PC-9 (cell line): ENCODE results near the gene UBIAD1. TPM values are rescaled to one million over a fixed set of nuclear protein-coding genes. Genes with fewer than 3 reads are reported as not detected.

ENCODE experiments used
- BruUV-seq: library from RNA; stranded (reverse); fragments of 400-500 nt; replicated peaks from 2 replicates; lab custom pipeline; 2021; lab: Mats Ljungman, UMichigan
- CTCF ChIA-PET: fragments of 300-600 bp; sonication (Branson Sonifier 250); formaldehyde crosslinking; loops from one replicate; lab custom pipeline; 2022; ENCODE audit warnings: antibody characterized with exemption; lab: Charles Lee
- POLR2A ChIA-PET: fragments of 300-600 bp; sonication (Branson Sonifier 250); formaldehyde crosslinking; loops from one replicate; lab custom pipeline; 2022; ENCODE audit warnings: antibody characterized with exemption; ENCODE audit not compliant: unreplicated experiment; lab: Charles Lee
- DNase-seq, 2 experiments: peaks; one replicate each; pipeline versions ENCODE4 v3.0.0 to v3.0.0-alpha.2; 2015 to 2022; ENCODE audit warnings: mixed read lengths in 1 of 2
- H2AFZ ChIP-seq: fragments of 200-600 bp; sonication (generic); 2 replicates; pipeline ENCODE4 v1.8.1; 2017; ENCODE audit warnings: antibody characterized with exemption
- H3F3A ChIP-seq: fragments of 200-600 bp; sonication (generic); 2 replicates; pipeline ENCODE4 v1.8.1; 2017; ENCODE audit warnings: antibody characterized with exemption, mild to moderate bottlenecking, low read depth; ENCODE audit not compliant: insufficient read depth
- H3K27ac ChIP-seq: fragments of 200-600 bp; sonication (generic); 2 replicates; pipeline ENCODE4 v1.6.1; 2016; ENCODE audit warnings: mixed run types
- H3K27me3 ChIP-seq: fragments of 200-600 bp; sonication (generic); 2 replicates; pipeline ENCODE4 v1.6.1; 2016; ENCODE audit warnings: low read depth, mixed run types; ENCODE audit not compliant: insufficient read depth
- H3K36me3 ChIP-seq: fragments of 200-600 bp; sonication (generic); 2 replicates; pipeline ENCODE4 v1.6.1; 2016; ENCODE audit warnings: low read depth, mixed run types
- H3K4me1 ChIP-seq: fragments of 200-600 bp; sonication (generic); replicated peaks from 2 replicates; pipeline ENCODE4 v1.6.1; 2016; ENCODE audit warnings: mixed run types; ENCODE audit not compliant: insufficient read depth
- H3K4me2 ChIP-seq: fragments of 200-600 bp; sonication (generic); 2 replicates; pipeline ENCODE4 v1.6.1; 2017; ENCODE audit warnings: mixed run types
- H3K4me3 ChIP-seq: fragments of 200-600 bp; sonication (generic); 2 replicates; pipeline ENCODE4 v1.6.1; 2016; ENCODE audit warnings: mixed run types
- H3K79me2 ChIP-seq: fragments of 200-600 bp; sonication (generic); 2 replicates; pipeline ENCODE4 v1.6.1; 2017; ENCODE audit warnings: low read depth, mixed run types
- H3K9me2 ChIP-seq: fragments of 200-600 bp; sonication (generic); 2 replicates; pipeline ENCODE4 v1.8.1; 2017; ENCODE audit warnings: mild to moderate bottlenecking; ENCODE audit not compliant: insufficient read depth
- H3K9me3 ChIP-seq: fragments of 200-600 bp; sonication (generic); 2 replicates; pipeline ENCODE4 v1.8.1; 2016; ENCODE audit warnings: low read depth; ENCODE audit not compliant: insufficient read depth
- H4K20me1 ChIP-seq: fragments of 200-600 bp; sonication (generic); 2 replicates; pipeline ENCODE4 v1.8.1; 2017; ENCODE audit not compliant: insufficient read depth
- CTCF ChIP-seq: fragments of 200-600 bp; sonication (generic); conservative IDR thresholded peaks from 2 replicates; pipeline ENCODE4 v1.6.1; 2017; ENCODE audit warnings: mixed run types, antibody characterized with exemption, mild to moderate bottlenecking, moderate library complexity
- EZH2 ChIP-seq: fragments of 200-600 bp; sonication (generic); IDR thresholded peaks from 2 replicates; pipeline ENCODE4 v1.8.0; 2017; ENCODE audit warnings: antibody characterized with exemption, low read depth
- intact Hi-C: fragments of 100-400 bp; cut with micrococcal nuclease; formaldehyde crosslinking; loops from one replicate; pipeline ENCODE4 v1.10.0; 2022; ENCODE audit not compliant: unreplicated experiment
- total RNA-seq: library from RNA; stranded (reverse); gene quantifications from 2 replicates; pipeline ENCODE4 v1.2.3, GENCODE V29; 2021

UBIAD1 gene
- total RNA-seq, 1 experiment from 2014 or later, result 11.2 TPM

- Histone ChIP-seq H3F3A (peaks cover 5% of the 10 kb centered on the region; the same call in 1 of the 2 replicates), H3K9me2 (no peaks in the 10 kb centered on the region), H2AFZ (no peak overlapping the region), H3K27me3 (no peaks in the 10 kb centered on the region), H3K79me2 (peaks cover 22% of the 10 kb centered on the region), H3K4me3 (peak overlapping the region; percentile 22; the same call in 1 of the 2 replicates), H3K9me3 (no peaks in the 10 kb centered on the region), H3K4me1 (peaks cover 6% of the 10 kb centered on the region; the same call in 1 of the 2 replicates), H3K4me2 (peak overlapping the region; percentile 79), H3K36me3 (no peaks in the 10 kb centered on the region), H4K20me1 (no peaks in the 10 kb centered on the region), H3K27ac (no peak overlapping the region)
- intact Hi-C loops, result loop anchor here (5.0 kb wide), 1 partner anchor 535 kb away; the partner anchor contains the start of genes CLCN6 and MTHFR
- CTCF ChIA-PET, result interaction anchor here (0.5 to 0.6 kb wide), 2 partner anchors 9 to 885 kb away, joined by 4 to 7 read pairs; no protein-coding TSS in a partner anchor
- TF ChIP-seq EZH2 (no peak), CTCF (no peak; the same call in 1 of the 2 replicates)
- no peak for DNase-seq
- no TSS peak for BruUV-seq
- POLR2A ChIA-PET, result interaction anchor here (0.6 to 0.7 kb wide), 4 partner anchors 15 to 542 kb away, joined by 3 to 9 read pairs (median 6); no protein-coding TSS in a partner anchor
Observed at GRCh38 chr1:11272544-11272831, 510 bp upstream of the UBIAD1 start.

- CTCF ChIA-PET, result interaction anchor here (0.5 kb wide), 1 partner anchor 636 kb away, joined by 4 read pairs; no protein-coding TSS in a partner anchor
- Histone ChIP-seq H3K36me3 (no peaks in the 10 kb centered on the region), H3K9me3 (no peaks in the 10 kb centered on the region), H3K27ac (peak overlapping the region; percentile 73), H3K9me2 (no peaks in the 10 kb centered on the region), H3K4me1 (0 out of 2 replicates have a peak, but pooled peaks cover 4% of the 10 kb centered on the region), H4K20me1 (no peaks in the 10 kb centered on the region), H3K4me2 (peak overlapping the region; percentile 83), H3F3A (peaks cover 5% of the 10 kb centered on the region; the same call in 1 of the 2 replicates), H2AFZ (peak overlapping the region; percentile 76), H3K79me2 (peaks cover 22% of the 10 kb centered on the region), H3K4me3 (peak overlapping the region; percentile 81), H3K27me3 (no peaks in the 10 kb centered on the region)
- intact Hi-C loops, result loop anchor here (1.0 to 5.0 kb wide), 2 partner anchors 11 to 534 kb away; partner anchors contain the start of genes CLCN6, MTHFR and MTOR
- BruUV-seq, result TSS peak; percentile 57
- POLR2A ChIA-PET, result no interaction called here
- TF ChIP-seq CTCF (no peak), EZH2 (no peak)
- no peak for DNase-seq
Observed at GRCh38 chr1:11273595-11274234, 717 bp downstream of the UBIAD1 start.

GRCh38 chr1:11279152-11279551 lies 6.2 kb downstream of the UBIAD1 start:
- H3K4me2 ChIP-seq, result no peak overlapping the region
- H3K27ac ChIP-seq, result no peak overlapping the region
- no peak overlapping the region for H3K4me3 ChIP-seq
- no peaks in the 10 kb centered on the region for H4K20me1 ChIP-seq
- DNase-seq, result no peak
- TF ChIP-seq EZH2 (no peak), CTCF (no peak)
- ChIA-PET POLR2A (no interaction called here), CTCF (no interaction called here)
- no peaks in the 10 kb centered on the region for H3K9me2 ChIP-seq
- 0 out of 2 replicates have a peak, but pooled peaks cover 4% of the 10 kb centered on the region for H3K4me1 ChIP-seq
- no peak overlapping the region for H2AFZ ChIP-seq
- H3K9me3 ChIP-seq, result no peaks in the 10 kb centered on the region
- BruUV-seq, result no TSS peak
- H3K36me3 ChIP-seq, result no peaks in the 10 kb centered on the region
- no peaks in the 10 kb centered on the region for H3F3A ChIP-seq
- H3K27me3 ChIP-seq, result no peaks in the 10 kb centered on the region
- intact Hi-C loops, result no loop called here
- peaks cover 15% of the 10 kb centered on the region for H3K79me2 ChIP-seq
